ENCODE results near the gene QTRT2.

The QTRT2 gene

DNA sequence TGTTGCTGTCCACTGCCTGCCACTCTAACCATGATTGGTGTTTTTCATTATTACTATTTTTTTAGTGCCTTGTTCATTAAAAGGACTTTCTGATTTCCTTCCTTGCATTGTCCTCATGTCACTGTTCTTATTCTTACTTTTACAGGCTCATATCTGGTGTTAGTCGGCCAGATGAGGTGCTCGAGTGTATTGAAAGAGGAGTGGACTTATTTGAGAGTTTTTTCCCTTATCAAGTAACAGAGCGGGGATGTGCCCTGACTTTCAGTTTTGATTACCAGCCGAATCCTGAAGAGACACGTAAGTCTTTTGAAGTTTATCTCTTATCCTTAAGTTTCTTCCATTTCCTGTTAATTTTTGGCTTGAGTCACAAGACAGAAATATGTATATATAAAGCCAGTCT is 23.2 kb downstream of the QTRT2 start:
- no peak for DNase-seq

DNA sequence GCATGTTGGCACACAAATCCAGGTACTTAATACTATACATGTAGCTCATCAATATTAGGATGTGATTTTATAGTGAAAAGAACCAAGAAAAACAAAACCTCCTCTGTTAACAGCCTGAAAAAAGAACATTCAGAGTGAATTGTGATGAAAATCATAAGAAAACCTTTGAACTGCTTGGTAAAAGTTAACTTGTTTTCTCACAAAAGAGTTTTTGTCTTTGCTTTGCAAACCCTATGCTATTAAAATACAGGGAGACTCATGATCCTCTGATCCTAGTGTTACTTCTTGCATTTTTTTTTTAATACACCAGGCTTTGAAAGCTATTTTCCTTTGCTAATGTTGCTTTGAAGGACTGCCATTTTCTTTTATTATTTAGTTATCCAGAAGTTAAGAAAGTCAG is 23.7 kb downstream of the QTRT2 start:
- no peak for DNase-seq

DNA sequence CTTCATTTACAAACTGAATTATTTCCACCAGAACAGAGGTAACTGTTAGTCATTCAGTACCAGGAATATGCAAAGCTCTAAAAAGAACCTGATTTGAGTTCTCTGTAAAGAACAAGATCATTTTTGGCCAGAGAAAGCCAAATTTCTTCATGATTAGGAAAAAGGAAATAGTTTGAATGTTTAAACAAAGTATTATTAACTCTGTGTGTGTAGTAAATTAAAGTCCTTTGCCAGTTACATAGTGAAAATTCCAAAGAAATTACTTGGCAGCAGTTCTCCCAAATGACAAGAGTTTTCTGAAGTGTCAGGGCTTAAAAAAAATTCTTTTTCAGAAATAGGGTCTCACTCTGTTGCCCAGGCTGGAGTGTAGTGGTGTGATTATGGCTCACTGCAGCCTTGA is 24.5 kb downstream of the QTRT2 start:
- no peak for DNase-seq

DNA sequence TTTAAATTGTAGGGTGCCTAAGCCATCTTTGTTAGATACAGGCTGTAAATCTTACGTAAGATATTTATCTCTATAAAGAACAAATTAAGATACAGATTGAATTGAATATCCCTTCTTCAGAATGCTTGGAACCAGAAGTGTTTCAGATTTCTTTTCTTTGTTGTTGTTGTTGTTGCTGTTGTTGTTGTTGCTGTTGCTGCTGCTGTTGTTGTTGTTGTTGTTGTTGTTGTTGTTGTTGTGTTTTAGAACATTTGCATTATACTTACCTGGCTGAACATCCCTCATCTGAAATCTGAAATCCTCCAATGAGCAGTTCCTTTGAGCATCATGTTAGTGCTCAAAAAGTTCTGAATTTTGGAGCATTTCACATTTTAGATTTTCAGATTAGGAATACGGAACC is 26.6 kb downstream of the QTRT2 start:
- no peak for DNase-seq

DNA sequence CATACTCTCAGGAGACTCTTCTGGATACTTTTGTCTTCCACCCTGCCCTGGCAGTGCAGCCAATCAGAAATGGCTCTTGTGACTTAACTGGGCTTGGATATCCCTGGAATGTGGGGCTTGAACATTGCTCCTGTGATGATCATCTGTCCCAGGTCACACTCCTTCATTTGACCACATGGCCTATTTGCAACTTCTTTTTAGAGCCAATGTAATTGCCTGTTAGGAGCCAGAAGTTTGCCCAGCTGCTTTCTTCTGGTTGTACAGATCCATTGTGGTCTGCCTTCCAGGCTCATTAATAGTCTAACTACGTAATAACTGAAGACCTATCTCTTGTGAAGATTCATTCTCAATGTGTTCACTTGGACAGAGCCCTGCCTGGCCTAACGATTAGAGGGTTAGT is 29.8 kb downstream of the QTRT2 start:
- DNase-seq: no peak

DNA sequence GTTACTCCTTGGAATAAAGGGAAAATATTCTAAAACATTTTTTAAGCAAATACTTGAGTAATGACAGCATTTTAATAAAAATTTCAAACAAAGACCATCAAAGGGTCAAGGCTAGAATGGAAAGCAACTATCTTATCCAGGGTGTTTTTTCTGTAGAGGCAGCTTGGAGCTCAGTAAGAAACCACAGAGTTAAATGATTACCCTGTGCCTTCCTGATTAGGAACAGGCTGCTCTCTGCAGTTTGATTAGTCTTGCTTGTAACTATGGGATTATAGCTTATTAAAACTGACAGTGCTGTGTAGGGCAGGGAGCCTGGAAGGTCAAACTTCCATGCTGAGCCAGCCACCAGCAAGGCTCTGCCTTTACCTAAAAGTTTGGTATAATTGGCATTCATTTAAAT is 33.1 kb downstream of the QTRT2 start:
- no peak for DNase-seq

DNA sequence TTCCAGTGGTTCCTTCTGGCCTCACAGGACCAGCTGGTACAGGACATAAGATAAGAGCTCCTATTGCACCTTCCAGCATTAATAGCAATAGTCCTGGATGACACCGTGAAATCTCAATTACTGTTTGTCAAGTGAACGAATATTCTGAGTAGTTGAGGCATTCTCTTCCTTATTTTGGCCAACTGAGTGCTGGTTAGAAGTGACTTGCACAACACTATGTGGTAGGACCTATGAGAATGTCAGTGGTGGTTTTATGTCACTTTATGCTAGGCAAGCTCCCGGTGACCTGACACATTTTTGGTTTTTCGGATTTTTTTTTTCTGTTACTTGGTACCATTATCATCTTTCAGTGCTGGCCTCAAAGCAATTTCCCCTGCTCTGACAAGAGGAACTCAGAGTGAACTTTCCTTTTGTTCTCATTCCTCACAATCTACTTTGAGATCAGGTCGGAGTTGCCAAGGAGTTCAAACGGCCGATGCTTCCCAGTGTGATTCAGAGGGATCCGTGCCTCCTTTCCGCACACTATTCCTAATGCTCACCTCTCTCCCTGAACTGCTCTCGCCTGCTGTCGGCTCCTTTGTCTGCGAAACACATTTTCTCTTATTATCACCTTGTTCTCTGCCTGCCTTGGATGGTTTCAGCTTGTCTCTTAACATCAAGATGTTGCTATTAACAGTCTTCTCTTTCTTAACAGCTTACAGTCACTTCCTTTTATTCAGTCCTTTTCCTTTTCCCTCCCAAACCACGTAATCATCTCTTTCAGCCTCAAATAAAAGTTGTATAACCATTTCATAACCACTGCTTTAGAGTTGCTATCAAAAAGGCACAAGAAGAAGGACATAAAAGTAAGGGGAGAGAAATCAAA is 35.8 kb downstream of the QTRT2 start:
- no peak for DNase-seq

DNA sequence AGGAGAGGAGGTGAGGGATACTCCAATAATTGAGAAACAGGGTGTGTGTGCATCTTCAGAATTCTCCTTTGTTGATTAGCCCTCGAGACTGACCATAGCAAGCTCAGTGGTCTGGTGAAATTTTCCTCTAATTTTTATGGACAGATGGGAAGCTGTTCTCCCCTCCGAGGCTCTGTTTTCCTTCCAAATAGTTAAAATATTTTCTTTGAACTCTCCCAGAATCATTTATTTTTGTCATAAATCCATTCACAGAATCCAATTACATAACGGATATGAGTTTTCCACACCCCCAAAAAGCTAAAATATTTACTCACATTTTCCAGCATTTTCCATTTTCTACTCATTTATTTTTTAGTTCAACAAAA is 36.5 kb downstream of the QTRT2 start:
- no peak for DNase-seq

DNA sequence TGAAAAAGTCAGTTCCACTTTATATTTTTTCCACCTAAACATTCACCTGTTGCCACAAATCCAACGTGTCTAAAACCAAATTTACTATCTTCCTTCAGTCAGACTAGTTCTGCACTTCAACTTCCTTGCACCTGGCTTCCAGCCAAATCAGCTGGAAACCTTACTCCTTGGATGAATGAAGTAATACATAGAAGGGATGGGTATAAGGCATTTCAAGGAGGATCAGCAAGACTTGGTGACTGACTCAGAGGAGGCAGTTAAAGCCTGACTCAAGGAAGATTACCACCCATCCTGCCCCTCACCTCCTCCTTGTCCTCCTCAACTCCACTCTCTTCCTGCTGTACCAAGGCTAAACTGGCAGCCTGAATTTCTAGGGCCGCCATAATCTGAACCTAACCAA is 37.1 kb downstream of the QTRT2 start:
- DNase-seq: no peak

DNA sequence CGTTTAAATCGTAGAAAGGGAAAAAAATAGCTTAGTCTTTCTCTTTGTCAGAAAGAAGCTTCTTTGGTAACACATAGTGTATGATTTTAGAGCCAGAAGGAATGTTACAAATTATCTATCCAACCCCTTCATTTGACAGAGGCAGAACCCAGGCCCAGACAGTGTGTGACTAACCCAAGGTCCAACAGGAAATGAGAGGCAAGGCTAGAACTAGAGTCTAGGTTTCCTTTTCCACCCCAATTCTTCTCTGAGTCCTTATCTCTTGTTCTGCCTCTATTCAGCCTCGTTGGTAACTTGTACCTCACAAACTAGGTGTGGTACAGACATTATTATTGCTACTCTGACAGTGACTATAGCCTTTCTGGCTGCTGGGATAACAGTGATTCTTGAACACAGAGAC is 39.3 kb downstream of the QTRT2 start:
- DNase-seq: no peak

DNA sequence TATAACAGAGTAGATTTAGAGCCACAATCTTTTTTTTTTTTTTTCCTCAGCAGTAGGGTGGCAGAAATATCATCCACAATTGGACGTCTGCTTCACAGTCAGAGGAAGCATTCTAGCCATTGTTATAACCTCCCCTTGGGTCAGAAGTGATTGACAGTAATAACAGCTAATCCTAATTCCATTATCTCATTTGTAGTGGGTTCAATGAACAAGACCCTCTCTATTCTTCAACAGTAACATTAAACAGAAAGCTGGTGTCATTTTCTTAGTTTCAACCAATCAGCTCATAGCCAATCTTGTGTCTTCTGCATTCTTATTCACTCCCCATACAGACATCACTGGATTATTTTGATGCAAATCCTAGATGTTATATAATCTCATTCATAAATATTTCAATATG is 44.6 kb downstream of the QTRT2 start:
- no peak for DNase-seq

DNA sequence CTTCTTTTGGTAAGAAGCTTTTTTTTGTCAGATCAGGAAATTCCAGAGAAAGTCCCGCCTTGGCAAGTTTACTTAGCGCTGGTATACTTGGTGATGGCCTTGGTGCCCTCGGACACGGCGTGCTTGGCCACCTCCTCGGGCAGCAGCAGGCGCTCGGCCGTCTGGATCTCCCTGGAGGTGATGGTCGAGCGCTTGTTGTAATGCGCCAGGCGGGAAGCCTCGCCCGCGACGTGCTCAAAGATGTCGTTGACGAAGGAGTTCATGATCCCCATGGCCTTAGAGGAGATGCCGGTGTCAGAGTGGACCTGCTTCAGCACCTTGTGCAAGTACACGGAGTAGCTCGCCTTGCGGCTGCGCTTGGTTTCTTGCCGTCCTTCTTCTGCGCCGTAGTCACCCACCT is 46.6 kb downstream of the QTRT2 start:
- DNase-seq: no peak

DNA sequence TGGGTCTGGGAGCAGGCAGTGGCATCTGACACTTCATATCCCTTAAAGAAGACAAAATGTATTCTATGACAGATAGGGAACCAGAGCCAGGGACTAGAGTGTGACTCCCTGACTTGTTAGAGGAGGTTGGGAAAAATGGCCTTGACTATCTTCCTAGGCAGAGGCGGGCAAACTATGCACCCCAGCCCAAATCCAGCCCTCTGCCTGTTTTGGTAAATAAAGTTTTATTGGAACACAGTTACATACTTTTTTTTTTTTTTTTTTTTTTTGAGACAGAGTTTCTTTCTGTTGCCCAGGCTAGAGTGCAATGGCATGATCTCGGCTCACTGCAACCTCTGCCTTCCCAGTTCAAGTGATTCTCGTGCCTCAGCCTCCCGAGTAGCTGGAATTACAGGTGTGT is 47.3 kb downstream of the QTRT2 start:
- no peak for DNase-seq

DNA sequence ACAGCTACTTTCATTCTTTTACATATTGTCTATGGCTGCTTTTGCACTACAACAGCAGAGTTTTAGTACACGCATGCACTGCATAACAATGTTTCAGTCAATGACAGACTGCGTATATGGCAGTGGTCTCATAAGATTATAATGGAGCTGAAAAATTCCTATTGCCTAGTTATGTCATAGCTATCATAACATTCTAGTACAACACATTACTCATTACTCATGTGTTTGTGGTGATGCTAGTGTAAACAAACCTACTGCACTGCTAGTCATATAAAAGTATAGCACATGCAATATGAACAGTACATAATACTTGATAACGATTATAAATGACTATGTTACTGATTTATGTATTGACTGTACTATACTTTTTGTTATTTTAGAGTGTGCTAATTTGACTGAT is 47.9 kb downstream of the QTRT2 start:
- DNase-seq: no peak

DNA sequence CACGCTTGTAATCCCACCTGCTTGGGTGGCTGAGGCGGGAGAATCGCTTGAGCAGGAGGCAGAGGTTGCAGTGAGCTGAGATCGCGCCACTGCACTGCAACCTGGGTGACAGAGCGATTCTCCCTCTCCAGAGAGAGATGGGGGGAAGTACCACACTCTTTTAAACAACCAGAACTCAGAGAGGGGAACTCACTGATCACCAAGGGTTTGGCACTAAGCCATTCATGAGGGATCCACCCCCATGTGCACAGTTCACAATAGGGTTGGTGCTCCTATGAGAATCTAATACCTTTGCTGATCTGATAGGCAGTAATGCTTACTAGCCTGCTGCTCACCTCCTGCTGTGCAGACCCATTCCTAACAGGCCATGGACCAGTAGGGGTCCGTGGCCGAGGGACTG is 51.6 kb downstream of the QTRT2 start:
- no peak for DNase-seq

DNA sequence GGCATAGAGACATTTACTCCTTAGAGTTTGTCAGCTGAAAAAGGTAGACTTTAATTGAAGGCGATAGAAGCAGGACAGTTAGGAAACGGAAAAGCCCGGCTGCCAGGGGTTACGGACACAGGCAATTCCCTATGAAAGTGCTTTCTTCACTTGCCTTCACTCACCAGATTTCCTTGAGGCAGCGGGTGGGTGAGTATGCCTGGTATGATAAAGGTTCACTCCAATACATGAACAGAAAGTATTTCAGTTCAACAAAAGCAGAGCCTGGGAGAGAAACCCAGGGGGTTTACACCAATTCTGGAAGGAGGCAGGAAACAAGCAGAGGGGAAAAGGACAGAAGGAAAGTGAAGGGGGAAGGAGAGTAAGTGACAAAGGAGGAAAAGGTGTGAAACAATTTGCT is 53.9 kb downstream of the QTRT2 start:
- DNase-seq: no peak

DNA sequence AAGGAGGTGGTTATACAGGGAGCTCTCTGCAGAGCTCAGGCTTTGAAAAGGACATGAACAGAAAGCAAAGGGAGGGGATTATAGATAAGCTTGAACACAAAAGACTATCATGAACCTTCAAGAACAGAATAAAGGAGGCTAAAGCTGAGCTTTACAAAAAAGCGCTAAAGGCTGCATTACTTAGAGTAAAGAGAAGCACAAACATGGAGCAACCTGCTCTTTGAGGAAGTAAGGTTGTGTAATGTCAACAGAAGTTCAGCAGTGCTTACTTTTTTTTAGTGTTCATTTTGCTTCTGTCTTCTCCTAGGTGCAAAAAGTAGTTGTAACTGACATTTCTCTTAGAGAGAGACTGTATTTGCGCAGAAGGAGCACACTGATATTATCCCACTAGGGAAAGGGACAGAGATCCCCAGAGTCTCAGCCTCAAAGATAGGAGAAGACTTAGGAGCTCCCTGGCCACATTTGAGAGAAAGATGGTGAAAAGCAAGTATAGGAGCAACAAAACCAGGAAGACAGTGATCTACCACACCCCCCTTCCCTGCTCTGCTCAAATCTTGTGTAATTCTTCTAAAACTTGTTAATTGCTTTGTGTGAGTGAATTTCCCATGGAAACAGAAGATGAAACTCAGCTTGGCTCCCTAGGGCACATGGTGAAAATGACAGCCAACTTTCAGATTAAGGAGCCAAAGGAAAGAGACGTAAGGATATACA is 54.7 kb downstream of the QTRT2 start:
- DNase-seq: no peak

DNA sequence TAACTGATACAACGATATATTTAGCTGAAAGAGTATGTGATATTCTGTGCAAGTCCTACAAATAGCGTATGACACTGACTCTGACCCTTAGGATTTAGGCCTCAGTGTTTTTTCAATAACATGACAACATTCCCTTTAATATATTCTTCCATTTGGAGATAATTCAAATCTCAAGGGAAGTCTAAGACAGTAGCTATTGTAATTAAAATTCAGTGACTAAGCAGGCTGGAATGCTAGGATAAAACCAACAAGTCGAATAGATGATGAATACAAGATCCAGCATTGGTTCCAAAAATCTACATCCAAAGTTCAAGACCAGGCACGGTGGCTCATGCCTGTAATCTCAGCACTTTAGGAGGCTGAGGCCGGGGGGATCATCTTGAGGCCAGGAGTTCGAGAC is 56.2 kb downstream of the QTRT2 start:
- no peak for DNase-seq

DNA sequence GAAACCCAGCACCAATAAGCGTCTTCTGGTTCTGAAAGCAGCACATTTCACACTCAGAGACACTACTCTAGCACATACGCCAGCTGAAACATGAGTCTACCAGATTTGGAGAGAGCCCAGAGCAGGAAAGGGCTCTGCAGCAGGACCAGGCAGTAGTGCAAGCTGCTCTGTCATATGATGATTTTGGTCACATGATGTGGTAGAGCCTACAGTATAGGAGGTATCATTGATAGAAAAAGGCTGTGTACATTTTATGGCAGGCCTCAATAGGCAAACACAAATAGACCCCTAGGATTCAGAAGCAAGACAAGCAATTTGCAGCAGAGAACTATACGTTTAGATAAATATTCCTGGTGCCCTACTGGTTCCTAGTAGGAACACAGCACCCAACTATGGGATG is 58.2 kb downstream of the QTRT2 start:
- no peak for DNase-seq

DNA sequence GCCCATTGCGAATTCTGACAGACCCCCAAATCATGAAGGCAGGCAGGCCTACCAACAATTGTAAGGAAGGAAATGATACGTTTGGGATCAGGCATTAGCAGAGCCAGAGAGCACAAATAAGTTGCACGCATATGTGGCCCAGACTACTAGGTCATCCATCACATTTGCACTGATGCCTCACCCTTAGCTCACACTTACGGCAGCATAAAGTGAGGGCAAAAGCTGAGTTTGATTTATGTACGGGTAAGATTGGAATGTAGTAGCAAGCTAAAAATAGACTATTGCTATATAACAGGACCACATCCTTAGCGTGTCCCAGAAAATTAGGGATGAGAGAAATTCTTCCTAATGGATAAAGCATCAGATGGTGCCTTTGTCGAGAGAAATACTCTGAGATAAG is 58.6 kb downstream of the QTRT2 start:
- DNase-seq: no peak

DNA sequence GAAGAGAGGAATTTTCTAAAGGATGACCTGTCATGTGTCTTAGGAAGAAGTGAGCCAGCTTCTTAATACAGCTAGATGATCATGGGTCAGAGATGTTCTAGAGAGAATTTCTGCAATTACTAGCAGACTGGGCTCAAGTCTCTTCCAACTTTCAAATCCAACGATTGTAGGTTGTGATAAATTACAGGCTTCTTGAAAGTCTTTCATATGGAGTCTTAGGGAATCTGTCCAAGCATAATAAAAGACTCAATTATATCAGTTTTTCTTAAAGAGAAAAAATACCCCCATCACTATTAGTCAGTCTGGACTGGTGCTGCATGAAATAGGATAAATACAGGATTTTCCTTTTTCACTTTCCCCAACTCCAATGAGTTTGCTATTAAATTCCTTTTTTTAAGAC is 63.2 kb downstream of the QTRT2 start:
- DNase-seq: no peak

DNA sequence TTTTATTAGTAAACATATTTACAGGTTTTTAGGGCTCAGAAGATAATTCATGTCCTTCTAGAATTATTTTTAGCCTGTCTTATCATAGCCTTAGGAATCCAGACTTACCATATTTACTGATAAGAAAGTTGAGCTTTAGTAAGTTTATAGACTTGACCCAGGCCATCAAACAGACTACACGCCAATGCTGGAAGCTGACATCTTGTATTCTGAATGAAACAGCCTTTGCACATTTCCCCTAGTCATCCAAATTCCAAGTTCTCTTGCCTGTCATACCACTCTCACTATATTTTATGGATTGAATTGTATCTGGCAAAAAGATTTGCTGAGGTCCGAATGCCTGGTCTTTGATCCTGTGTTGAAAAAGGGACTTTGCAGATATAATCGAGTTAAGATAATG is 63.7 kb downstream of the QTRT2 start:
- DNase-seq: no peak

DNA sequence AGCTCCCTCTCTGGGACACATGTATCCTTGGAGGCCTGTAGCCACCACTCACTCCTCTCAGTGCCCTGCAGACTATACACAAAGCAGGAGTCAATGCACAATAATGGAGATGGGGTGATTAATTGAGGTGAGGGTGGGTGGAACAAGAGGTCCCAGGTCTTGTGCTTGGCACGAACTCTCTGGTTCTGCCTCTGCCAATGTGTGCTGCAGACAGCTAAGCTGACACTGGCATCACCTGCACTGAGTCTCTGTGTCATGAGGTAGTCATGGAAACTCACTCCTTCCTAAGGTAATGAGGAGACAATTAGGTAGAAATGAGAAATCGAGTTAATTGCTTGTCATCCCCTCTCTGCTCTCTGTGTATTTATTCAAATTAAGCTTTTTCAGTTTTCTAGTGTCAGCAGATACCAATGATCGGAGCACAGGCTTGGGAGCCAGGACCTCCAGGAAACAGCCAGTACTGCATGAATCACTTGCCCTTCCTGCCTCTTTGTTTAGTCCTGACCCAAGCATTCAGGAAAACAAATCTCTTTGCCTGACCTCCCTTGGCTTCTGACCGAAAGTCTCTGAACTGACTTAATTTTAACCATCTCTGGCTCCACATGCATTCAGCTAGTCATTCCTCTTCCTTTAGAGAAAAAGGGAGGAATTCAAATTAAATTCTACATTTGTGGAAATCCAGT is 65.6 kb downstream of the QTRT2 start:
- DNase-seq: no peak

DNA sequence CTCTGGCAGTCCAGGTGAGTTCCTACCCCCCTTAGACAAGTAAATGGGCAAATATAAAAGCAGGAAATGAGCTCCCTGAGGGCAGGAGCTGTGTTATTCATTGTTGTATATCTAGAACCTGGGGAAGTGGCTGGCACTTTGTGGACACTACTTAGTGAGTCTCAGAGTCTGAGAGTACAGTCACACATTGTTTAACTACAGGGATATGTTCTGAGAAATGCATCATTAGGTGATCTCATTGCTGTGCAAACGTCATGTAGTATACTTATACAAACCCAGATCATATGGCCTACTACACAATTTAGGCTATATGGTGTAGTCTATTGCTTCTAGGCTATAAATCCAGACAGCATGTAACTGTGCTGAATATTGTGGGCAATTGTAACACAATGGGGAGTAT is 69.9 kb downstream of the QTRT2 start:
- DNase-seq: no peak

Data from stimulated activated CD4-positive, alpha-beta T cell treated with anti-CD3 and anti-CD28 coated beads, Interleukin-2, amount 100 ng/mL, for 48 hours (primary cell).